B cell (primary cell): ENCODE results near the gene THEM5. TPM values are rescaled to one million over a fixed set of nuclear protein-coding genes. Genes with fewer than 3 reads are reported as not detected.
A peak's percentile ranks its signal among the peaks of the same experiment; 100 is the strongest.

Experiments used
- ATAC-seq: fragments of 200-7000 bp; cut with Tn5 transposase; one replicate; pipeline ENCODE4 v1.10.0; 2021; ENCODE audit warnings: low read depth, mild to moderate bottlenecking, moderate number of reproducible peaks, moderate library complexity
- CTCF ChIA-PET: fragments of 350-600 bp; sonication (Branson Sonifier 250); formaldehyde crosslinking; loops from one replicate; lab custom pipeline; 2021; ENCODE audit warnings: antibody characterized with exemption, inconsistent platforms; lab: Charles Lee
- POLR2A ChIA-PET: fragments of 350-600 bp; sonication (Branson Sonifier 250); formaldehyde crosslinking; loops from one replicate; lab custom pipeline; 2021; ENCODE audit warnings: antibody characterized with exemption; lab: Charles Lee
- DNase-seq: peaks from one replicate; pipeline ENCODE4 v3.0.0; 2013
- H2AFZ ChIP-seq: 2 replicates; pipeline ENCODE4 v1.6.1; 2012; ENCODE audit warnings: mild to moderate bottlenecking, low read depth, low read length; ENCODE audit not compliant: insufficient read depth, poor library complexity, severe bottlenecking
- H3K27ac ChIP-seq, 2 donors: 1 replicate in 1 of 2; 2 replicates in 1 of 2; pipeline ENCODE4 v1.5.1; 2012 to 2013; ENCODE audit warnings: low read length in 2 of 2, mild to moderate bottlenecking in 2 of 2, moderate library complexity in 1 of 2
- H3K27me3 ChIP-seq, 4 experiments: fragments of 200-600 bp in 1 of 4; sonication (generic) in 1 of 4; replicated peaks in 1 of 4; 1 replicate in 2 of 4; 2 replicates in 2 of 4; pipeline versions ENCODE4 v1.6.1 to v1.7.0; 2013 to 2016; ENCODE audit warnings: low read length in 3 of 4, mild to moderate bottlenecking in 2 of 4, mixed read lengths in 1 of 4, moderate library complexity in 1 of 4; ENCODE audit not compliant: insufficient read depth in 4 of 4, control insufficient read depth in 3 of 4; ENCODE audit errors: control extremely low read depth in 1 of 4
- H3K36me3 ChIP-seq, 2 experiments: replicated peaks in 1 of 2; 1 replicate in 1 of 2; 2 replicates in 1 of 2; pipeline versions ENCODE4 v1.6.1 to v1.7.1; 2013; ENCODE audit warnings: low read length in 1 of 2; ENCODE audit not compliant: insufficient read depth in 2 of 2, control insufficient read depth in 1 of 2; ENCODE audit errors: control extremely low read depth in 1 of 2, extremely low read depth in 1 of 2
- H3K4me1 ChIP-seq, 2 donors: fragments of 200-600 bp in 1 of 2; sonication (generic) in 1 of 2; 1 replicate in 1 of 2; 2 replicates in 1 of 2; pipeline versions ENCODE4 v1.5.1 to v1.6.1; 2013 to 2017; ENCODE audit warnings: low read length in 2 of 2; ENCODE audit not compliant: control insufficient read depth in 2 of 2, insufficient read depth in 2 of 2
- H3K4me2 ChIP-seq: replicated peaks from 2 replicates; pipeline ENCODE3; 2012; ENCODE audit warnings: mild to moderate bottlenecking, low read depth, low read length; ENCODE audit not compliant: poor library complexity, severe bottlenecking
- H3K4me3 ChIP-seq, 5 experiments: fragments of 200-600 bp in 1 of 5; sonication (generic) in 1 of 5; 1 replicate in 3 of 5; 2 replicates in 2 of 5; pipeline versions ENCODE4 v1.5.1 to v1.7.0; 2011 to 2016; ENCODE audit warnings: low read length in 4 of 5, mild to moderate bottlenecking in 4 of 5, low read depth in 2 of 5, control low read depth in 1 of 5, moderate library complexity in 1 of 5; ENCODE audit not compliant: insufficient read depth in 1 of 5; ENCODE audit errors: control extremely low read depth in 1 of 5, extremely low read depth in 1 of 5
- H3K79me2 ChIP-seq: fragments of 200-600 bp; sonication (generic); one replicate; pipeline ENCODE4 v1.6.0; 2016; ENCODE audit warnings: low read length; ENCODE audit not compliant: control insufficient read depth, insufficient read depth
- H3K9ac ChIP-seq: fragments of 200-600 bp; sonication (generic); 2 replicates; pipeline ENCODE4 v1.6.1; 2017; ENCODE audit warnings: mild to moderate bottlenecking, low read length, moderate library complexity
- H3K9me3 ChIP-seq, 3 donors: one replicate each; pipeline versions ENCODE4 v1.6.1 to v1.7.1; 2013; ENCODE audit warnings: low read length in 2 of 3; ENCODE audit not compliant: control insufficient read depth in 2 of 3, insufficient read depth in 1 of 3; ENCODE audit errors: control extremely low read depth in 1 of 3
- H4K20me1 ChIP-seq: 2 replicates; pipeline ENCODE4 v1.6.0; 2012; ENCODE audit warnings: mild to moderate bottlenecking, low read length; ENCODE audit not compliant: insufficient read depth, control insufficient read depth, poor library complexity, severe bottlenecking
- H3K27ac Mint-ChIP-seq: one replicate; pipeline ENCODE4 v1.8.0; 2021; ENCODE audit warnings: mixed read lengths
- H3K27me3 Mint-ChIP-seq: one replicate; pipeline ENCODE4 v1.8.0; 2021; ENCODE audit warnings: mixed read lengths
- H3K4me1 Mint-ChIP-seq: one replicate; pipeline ENCODE4 v1.8.0; 2021; ENCODE audit warnings: mixed read lengths
- H3K4me3 Mint-ChIP-seq: one replicate; pipeline ENCODE4 v1.8.0; 2021; ENCODE audit warnings: mixed read lengths
- H3K9me3 Mint-ChIP-seq: one replicate; pipeline ENCODE4 v1.8.0; 2022; ENCODE audit warnings: mixed read lengths; ENCODE audit not compliant: insufficient read depth
- EZH2 ChIP-seq: IDR thresholded peaks from 2 replicates; pipeline ENCODE4 v1.6.1; 2012; ENCODE audit warnings: borderline replicate concordance, low read depth, mild to moderate bottlenecking, moderate library complexity, low read length; ENCODE audit not compliant: insufficient read depth, poor library complexity, severe bottlenecking
- WGBS: methylation state at CpG from one replicate; pipeline ENCODE4 v1.1.5; 2013; ENCODE audit warnings: missing lambda C conversion rate; ENCODE audit not compliant: insufficient coverage; 5-methylcytosine and 5-hydroxymethylcytosine counted together
- intact Hi-C: fragments of 100-400 bp; cut with micrococcal nuclease; formaldehyde crosslinking; loops from one replicate; pipeline ENCODE4 v1.10.0; 2022
- polyA plus RNA-seq: library from polyadenylated mRNA; depleted of rRNA; stranded (reverse); fragments of >200 nt; gene quantifications from 2 replicates; pipeline ENCODE4 v1.2.3, GENCODE V29; 2012
- total RNA-seq, 2 donors: library from RNA; stranded (reverse); fragments of 120-200 nt in 1 of 2; gene quantifications; 1 replicate in 1 of 2; 2 replicates in 1 of 2; pipeline versions ENCODE4 v1.2.3 to v1.2.4, GENCODE V29; 2013 to 2022
- TF ChIP-seq, protein P1 (sequence below): fragments of 200-600 bp; IDR thresholded peaks from one replicate; pipeline ENCODE4 v1.8.0; 2022; ENCODE audit warnings: antibody characterized with exemption, mild to moderate bottlenecking

The THEM5 gene
- total and polyA plus RNA-seq, 2 donors (not counting 1 experiment from before 2014, with no cell fraction given), result not detected

DNA sequence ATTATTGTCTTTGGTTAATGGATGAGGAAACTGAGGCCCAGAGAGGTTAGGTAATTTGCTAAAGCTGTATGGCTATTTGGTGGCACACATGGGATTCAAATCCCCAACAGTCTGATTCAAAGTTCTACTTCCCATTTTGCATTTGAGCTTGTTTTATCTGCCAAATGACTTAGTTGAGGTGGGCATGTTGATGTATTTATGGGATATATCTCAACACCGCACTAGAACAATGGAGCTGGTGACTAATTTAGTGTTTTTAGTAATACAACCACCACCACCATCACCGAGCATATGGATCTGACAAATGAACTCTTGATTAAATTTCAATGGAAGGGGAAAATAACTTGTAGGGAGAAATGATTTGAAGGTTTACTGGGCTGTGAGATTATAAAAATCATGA lies 29.0 kb upstream of the THEM5 start:
- TF ChIP-seq EZH2, result no peak
- TF ChIP-seq, protein P1, sequence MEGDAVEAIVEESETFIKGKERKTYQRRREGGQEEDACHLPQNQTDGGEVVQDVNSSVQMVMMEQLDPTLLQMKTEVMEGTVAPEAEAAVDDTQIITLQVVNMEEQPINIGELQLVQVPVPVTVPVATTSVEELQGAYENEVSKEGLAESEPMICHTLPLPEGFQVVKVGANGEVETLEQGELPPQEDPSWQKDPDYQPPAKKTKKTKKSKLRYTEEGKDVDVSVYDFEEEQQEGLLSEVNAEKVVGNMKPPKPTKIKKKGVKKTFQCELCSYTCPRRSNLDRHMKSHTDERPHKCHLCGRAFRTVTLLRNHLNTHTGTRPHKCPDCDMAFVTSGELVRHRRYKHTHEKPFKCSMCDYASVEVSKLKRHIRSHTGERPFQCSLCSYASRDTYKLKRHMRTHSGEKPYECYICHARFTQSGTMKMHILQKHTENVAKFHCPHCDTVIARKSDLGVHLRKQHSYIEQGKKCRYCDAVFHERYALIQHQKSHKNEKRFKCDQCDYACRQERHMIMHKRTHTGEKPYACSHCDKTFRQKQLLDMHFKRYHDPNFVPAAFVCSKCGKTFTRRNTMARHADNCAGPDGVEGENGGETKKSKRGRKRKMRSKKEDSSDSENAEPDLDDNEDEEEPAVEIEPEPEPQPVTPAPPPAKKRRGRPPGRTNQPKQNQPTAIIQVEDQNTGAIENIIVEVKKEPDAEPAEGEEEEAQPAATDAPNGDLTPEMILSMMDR, result no peak
- H3K9me3 ChIP-seq, result no peaks in the 10 kb centered on the region
- H3K27me3 Mint-ChIP-seq, result no peaks in the 10 kb centered on the region
- no peaks in the 10 kb centered on the region for H4K20me1 ChIP-seq
- no peaks in the 10 kb centered on the region for H3K9me3 Mint-ChIP-seq
- peak overlapping the region; percentile 3 for H3K27ac Mint-ChIP-seq
- POLR2A ChIA-PET, result no interaction called here
- no peak overlapping the region for H2AFZ ChIP-seq
- no peak overlapping the region for H3K27ac ChIP-seq
- H3K79me2 ChIP-seq, result no peaks in the 10 kb centered on the region
- H3K4me3 Mint-ChIP-seq, result no peak overlapping the region
- no peak overlapping the region for H3K9ac ChIP-seq
- H3K4me1 ChIP-seq, result peaks cover 6 to 8% of the 10 kb centered on the region in 2 donors
- DNase-seq, result no peak
- H3K4me1 Mint-ChIP-seq, result peaks cover 9% of the 10 kb centered on the region
- no peaks in the 10 kb centered on the region for H3K27me3 ChIP-seq
- no CpG with 5 or more reads among the region's 2 CpGs for WGBS
- CTCF ChIA-PET, result interaction anchor here (0.7 to 1.2 kb wide), 4 partner anchors 11 to 464 kb away, joined by 3 read pairs; no protein-coding TSS in a partner anchor
- no peak overlapping the region for H3K4me3 ChIP-seq
- H3K36me3 ChIP-seq, result no peaks in the 10 kb centered on the region
- no peak for ATAC-seq
- H3K4me2 ChIP-seq, result no peak overlapping the region
- intact Hi-C loops, result no loop called here

DNA sequence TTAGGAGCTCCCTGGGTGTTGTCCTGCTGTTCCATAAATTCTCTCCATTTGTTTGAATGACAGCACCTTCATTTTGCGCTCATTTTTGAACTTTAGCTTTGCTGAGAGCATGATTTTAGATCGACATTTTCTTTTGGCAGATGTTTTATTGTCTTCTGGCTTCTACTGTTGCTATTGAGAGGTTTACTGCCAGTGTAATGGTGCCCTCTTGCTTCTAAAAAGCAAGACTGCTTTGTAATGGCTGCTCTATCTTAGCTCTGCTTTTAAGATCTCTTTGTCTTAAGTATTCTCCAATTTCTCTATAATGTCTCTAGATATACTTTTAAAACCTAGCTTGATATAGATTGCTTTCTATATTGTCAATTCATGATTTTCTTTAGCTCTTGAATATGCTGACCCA lies 28.0 kb upstream of the THEM5 start:
- Histone ChIP-seq H4K20me1 (no peaks in the 10 kb centered on the region), H3K9me3 (no peaks in the 10 kb centered on the region), H3K4me1 (peaks cover 6 to 8% of the 10 kb centered on the region in 2 donors), H3K27me3 (no peaks in the 10 kb centered on the region), H3K4me3 (no peak overlapping the region), H3K9ac (no peak overlapping the region), H3K27ac (no peak overlapping the region), H2AFZ (no peak overlapping the region), H3K4me2 (no peak overlapping the region), H3K36me3 (no peaks in the 10 kb centered on the region), H3K79me2 (no peaks in the 10 kb centered on the region)
- ATAC-seq, result no peak
- Mint-ChIP-seq H3K9me3 (no peaks in the 10 kb centered on the region), H3K4me3 (no peak overlapping the region), H3K4me1 (peaks cover 9% of the 10 kb centered on the region), H3K27ac (no peak overlapping the region), H3K27me3 (no peaks in the 10 kb centered on the region)
- CTCF ChIA-PET, result interaction anchor here (0.6 to 1.3 kb wide), 3 partner anchors 17 to 118 kb away, joined by 3 to 4 read pairs (median 3); no protein-coding TSS in a partner anchor
- no peak for DNase-seq
- POLR2A ChIA-PET, result interaction anchor here (0.6 kb wide), 1 partner anchor 613 kb away, joined by 5 read pairs; no protein-coding TSS in a partner anchor
- TF ChIP-seq, protein P1, result no peak
- TF ChIP-seq EZH2, result no peak
- intact Hi-C loops, result no loop called here
- 43% methylated on average over 2 of the region's 2 CpGs for WGBS
